ENCODE measurements around the gene UXS1.

The UXS1 gene

DNA sequence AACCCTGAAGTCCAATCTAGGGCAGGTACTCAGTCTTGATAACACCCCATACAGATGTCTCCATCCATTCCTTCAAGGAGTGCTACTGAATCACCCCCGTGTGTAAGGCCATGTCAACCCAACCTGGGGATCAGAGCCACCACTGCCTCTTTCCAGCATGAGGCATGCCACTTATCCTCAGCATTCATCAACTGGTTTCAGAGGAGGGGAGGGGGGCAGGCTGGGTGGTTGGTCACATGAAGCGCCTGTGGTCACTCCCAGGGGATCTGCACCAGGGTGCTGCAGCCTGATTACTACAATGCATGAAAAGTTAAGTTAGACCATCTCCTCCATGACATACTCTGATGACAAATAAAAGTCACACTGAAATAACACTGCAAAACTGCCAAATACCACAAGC lies 65.0 kb downstream of the UXS1 start:
- DNase-seq: no peak

DNA sequence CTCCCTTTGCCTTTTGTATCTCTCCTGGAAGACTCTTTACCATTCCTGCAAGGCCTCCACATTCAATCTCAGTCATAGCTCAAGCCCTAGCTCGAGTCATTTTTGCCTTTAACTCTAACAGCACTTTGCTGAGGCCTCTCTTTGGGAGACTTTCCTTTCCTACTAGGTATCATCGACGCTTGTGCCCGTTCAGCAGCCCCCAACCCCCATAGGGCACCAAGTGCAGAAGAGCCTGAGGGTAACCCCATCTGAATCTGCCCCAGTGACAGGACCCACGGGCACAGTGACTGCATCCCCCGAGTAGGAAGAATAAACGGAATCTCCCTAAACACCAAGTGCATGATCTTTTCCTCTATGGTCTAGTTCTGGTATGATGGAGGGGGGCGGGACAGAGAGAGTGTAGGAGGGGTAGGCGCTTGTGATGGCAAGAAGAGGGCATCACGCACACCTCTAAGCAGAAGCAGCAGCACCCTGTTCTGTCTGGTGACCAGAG lies 66.3 kb downstream of the UXS1 start:
- no peak for DNase-seq

DNA sequence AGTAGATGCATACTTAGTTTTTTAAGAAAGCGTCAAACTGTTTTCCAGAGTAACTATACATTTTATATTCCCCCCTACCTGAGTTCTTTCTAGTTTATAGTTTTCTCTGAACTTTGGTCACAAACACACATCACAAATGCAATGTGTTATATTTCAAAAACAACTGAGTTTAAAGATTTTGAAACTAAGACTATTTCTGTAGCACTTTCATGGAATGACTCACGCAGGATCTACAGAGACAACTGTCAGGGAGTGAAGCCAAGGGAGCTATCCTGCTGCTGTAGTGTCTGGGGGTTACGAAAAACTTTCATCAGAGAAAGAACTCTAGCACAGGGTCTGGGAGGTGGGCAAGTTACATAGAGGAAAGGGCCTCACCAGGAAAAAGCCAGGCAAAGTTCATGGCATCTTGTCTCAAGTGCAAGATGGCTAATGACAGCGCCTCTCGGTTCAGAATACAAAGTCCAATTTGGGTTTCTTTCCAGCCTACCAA lies 66.8 kb downstream of the UXS1 start:
- no peak for DNase-seq

DNA sequence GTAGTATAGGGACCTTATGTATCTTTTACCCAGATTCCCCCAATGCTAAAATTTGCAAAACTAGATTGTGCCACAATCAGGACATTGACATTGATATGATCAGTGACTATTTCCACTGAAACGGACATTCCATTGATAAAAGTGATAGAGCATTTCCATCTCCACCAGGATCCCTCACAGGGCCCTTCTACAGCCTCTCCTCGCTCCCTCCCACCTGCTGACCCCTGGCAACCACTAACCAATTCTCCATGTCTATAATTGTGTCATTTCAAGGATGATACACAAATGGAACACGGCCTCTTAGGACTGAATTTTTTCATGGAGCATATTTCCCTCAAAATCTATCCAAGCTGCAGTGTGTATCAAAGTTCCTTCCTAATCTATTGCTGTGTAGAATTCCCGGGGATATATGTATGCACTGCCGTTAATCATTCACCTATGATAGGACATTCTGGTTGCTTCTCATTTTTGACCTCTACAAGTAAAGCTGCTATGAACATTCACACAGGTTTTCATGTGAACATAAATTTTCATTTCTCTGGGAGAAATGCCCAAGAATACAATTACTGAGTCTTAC lies 67.3 kb downstream of the UXS1 start:
- DNase-seq: no peak

DNA sequence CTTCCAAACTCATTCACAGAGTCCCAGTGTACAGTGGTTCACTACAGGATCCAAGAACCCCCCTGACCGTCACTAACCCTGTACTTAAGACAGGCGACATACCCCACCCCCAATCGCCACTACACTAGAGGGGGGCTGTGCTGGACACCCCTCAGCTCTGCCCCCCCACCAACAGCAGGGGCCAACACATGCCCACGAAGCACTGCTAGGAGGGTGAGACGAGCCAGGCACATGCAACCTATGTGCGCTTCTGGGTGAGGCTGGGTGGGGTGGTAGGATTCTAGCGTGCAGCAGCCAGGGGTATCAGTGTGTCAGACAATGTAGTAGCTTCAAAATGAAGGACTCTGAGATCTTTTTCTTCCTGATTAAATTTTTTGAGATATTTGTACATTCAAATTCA lies 67.8 kb downstream of the UXS1 start:
- no peak for DNase-seq

DNA sequence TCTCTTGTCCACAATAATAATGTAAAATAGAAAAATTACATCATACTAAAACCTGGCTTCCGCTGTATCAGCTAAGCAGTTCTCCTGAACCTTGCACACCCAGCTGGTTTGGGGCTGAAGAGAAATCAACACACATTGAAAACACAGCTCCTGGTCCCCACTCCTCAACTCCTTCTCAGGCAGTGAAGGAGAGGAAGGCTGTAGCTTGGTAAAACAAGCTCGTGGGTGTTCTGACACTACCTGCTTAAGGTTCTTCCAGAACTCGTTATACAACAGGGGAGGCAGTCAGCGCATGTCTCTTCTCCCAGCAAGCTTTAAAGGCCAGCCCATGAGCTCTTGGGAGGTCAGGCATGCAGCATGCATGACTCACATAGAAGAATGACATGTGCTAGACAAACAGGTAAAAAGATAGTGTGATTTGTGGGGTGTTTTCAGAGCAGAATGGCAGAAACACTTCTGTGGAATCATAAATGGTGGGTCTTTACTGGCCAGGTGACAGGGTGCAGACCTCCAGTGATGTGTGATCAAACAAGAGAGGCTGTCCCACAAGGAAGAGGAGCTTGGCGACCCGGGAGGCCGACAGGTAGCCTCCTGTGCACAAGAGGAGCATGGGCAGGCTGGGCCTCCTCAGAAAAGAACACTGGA lies 69.1 kb downstream of the UXS1 start:
- no peak for DNase-seq

DNA sequence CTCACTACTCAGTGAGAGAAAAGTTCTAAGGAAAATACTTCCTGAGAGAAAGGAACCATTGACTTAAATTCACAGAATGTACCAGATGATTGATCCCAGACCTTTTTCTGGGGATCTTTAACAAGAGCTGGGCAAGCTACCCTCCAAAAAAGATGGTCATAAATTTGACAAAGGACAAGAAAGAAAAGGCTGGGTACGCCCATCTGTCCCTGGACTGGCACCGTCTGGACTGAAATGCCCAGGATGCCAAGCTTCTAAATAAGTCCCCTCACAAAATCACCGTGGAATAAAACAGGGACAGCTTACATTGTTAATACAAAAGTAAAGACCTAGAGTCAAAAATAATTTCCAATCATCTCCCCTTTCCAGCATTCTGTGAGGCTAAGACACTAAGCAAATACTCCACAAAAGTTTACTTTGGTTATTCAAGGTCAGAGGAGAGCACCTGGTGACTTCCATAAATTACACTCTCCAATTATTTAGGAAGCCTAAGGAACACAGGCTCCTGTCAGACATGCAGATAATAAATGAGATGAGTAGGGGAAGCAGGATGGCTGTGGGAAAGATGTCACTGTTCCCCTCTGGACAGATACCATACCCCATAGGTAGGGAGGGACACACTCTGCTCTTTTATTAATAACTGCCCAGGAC lies 69.9 kb downstream of the UXS1 start:
- DNase-seq: no peak

DNA sequence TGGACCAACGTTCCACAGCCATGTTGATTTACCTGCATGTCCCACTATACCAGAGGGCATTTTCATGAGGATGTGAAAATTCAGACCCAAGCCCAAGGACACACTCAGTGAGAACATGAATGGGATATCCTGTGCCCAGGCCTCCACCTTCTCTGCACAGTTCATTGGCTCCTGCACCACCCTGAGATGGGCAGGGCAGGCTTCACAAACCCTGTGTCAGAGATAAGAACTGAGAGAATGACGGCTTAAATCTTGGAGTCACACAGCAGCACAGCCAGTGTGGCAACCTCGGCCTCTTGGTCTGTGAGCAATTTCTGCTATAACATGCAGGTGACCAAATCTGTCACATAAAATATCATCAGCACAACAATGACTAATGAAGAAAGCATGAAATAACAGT lies 71.9 kb downstream of the UXS1 start:
- DNase-seq: no peak

DNA sequence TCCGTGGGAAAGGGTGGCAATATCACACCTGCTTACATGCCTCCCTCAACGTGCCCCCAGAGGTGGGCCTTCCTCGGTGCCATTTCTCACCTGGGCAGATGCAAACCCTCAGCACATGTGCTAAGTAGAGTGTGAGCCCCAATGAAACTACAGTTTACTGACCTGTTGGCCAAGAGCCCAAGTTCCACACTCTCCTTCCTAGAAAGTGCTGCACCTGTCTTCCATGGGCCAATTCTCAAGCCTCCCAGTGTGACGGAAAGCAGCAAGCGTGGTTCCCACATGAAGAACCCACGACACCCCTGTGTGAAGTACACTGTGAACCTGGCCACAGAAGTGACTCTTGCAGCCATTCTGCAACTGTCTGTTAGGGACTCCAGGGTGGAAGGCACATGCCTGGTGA lies 73.7 kb downstream of the UXS1 start:
- DNase-seq: no peak

DNA sequence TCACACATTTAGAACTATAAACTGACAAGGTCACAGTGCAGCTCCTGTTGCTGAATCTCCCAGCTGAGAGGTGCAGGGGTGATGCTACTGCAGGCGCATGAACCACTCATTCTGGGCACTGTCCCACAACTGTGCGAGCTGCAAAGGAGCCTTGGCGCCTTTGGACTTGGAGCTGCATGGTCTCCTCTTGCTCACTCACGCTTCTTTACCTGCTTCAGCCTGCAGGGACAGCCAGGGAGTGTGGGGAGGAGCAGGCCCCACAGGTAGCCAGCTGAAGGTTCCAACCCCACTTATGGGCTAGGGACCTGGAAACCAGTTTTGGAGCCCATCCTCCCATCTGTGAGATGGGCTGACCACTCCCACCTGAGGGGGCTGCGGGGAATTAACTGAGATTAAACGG lies 75.0 kb downstream of the UXS1 start:
- DNase-seq: no peak

DNA sequence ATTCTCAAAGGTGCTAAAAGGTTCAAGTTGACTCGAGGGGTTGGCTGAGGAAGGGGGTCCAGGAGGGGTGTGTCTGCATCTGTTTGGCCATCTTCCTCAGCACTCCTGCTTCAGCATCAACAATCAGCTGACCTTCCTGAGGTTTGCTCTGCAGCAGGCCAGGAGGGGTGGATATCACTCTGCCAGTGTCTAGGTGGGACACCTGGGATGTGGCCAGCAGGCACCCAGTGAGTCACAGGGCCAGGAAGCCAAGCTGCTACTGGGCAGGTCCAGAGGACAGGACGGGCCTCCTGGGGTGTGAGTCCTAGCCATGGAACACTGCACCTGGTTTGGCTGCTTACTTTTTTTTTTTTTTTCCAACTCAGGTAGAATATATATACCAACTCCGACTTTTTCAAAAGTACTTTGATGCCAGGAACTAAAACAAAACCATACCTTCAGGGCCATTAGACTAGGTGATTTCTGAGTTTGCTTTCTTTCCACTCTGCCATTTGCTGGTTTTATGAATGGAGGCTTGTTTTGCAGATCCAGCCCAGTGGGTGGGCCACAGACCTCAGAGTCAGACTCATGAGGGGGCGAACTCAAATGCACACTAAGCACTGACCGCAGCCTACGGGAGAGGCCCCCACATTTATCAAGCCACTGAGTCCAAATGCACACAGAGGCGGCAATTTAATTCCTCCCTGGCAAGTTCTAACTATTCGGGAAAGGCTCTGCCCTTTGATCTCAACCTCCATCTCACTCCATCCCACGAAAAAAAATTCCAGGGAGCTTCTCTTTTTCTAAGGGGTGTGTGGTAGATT lies 76.0 kb downstream of the UXS1 start:
- DNase-seq: no peak

DNA sequence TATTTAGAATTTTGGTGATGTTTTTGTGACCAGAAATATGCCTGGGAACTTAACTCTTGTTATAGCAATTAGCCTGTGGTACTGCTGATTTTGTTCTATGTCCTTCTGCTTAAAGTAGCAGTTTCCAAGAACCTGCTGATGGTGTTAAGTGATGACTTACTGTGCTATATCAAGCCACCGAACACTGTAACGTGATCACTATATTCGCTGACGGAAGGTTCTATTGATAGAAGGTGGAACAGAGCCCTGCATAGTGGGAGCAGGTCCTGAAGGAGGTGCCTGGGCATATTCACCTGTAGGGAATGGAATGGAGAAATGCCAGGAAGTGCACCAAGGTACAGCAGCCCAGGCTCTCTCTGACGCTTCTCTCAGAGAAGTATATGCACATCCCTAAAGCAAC lies 76.8 kb downstream of the UXS1 start:
- DNase-seq: no peak

DNA sequence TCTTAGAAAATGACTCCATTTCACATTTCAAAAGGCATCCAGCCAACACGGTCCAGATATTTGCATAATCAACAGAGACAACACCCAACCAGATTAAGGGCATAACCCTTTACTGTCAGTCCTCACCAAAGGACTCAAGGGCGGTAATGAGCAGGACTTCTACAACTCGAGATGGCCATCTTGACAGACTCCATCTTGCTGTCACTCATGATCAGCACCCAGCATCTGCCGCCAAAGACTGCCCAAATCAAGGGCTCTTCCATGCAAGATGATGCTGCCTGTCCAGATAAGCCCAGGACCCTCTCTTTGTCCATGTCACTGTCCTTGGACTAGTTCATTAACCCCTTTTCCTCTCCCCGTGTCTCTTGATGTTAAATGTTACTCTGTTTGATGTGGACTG lies 77.9 kb downstream of the UXS1 start:
- DNase-seq: no peak

DNA sequence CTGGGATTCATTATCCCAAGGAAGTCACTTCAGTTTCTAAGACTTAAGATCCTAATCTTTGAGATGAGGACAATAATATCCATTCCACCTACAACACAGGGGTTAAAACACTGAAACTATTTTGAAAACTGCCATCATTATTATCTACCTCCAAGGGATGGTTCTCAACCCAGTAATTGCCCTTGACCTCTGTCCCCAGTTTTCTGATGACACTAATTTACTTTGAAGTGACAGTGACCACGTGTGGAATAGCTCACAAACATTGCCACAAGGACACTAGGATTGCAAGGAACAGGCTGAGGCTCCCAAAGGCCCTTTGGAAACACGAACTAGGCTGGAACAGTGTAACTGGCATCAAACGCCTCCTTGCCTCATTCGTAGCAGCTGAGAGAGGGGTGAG lies 78.4 kb downstream of the UXS1 start:
- no peak for DNase-seq

DNA sequence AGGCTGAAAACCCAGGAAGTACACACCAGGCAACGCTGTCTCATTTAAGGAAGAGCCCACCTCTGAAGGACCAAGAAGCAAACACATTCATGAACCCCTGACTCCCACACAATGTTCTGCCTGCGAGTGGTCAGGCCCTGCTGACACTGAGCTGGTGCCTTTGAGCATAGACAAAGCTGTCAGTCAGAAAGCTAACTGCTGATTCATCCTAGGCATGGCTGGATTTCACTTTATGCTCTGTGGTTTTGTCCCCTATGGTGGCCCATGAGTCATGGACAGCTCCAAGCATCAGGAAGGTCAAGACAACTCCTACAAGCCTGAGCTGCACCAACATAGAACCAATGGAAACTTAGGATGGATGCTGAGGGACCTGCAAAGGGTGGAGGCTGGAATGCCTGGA lies 78.9 kb downstream of the UXS1 start:
- DNase-seq: no peak

DNA sequence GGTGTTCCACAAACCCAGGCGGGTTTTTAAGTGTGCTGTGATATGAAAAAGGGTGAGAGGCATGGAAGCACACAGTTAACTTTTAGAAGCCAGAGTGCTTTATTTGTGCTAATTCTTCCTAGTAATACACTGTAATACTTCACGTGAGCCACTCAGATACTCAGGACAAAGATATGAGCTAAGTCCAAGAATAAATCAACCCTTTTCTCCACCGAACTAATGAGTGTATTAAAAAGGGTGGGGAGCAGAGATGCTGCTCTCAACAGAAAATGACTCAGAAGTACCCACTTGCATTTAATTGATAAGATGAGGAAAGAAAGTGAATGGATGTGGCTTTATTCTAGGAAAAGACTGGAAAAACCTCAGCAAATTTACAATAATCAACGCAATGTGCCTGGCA lies 79.9 kb downstream of the UXS1 start:
- no peak for DNase-seq

DNA sequence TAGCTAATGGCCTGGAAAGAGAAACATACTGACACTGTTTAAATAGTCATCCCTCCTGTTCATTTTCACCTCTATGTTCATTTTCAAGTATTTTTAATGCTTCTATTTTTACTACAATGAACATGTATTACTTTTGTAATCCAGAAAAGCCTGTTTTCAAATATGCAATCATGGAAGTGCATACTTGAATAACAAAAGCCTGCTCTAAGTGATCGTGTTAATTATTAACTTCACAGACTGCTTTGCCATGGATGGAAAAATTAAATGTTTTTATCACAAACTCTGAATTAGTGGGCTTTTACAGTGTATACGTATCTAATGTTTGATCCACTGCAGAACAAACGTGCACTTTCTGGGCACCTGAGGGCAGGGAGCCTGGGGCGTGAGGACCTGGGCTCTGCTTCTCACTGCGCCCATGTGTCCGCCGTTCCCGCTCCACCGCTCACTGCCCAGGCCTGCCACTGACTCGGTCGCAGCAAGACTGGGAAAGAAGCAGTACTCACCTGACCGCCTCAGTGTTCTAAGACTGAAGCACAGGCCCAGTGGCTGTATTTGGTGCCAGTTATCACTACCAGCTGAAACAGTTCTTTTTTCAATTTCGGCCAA lies 80.6 kb downstream of the UXS1 start:
- no peak for DNase-seq

DNA sequence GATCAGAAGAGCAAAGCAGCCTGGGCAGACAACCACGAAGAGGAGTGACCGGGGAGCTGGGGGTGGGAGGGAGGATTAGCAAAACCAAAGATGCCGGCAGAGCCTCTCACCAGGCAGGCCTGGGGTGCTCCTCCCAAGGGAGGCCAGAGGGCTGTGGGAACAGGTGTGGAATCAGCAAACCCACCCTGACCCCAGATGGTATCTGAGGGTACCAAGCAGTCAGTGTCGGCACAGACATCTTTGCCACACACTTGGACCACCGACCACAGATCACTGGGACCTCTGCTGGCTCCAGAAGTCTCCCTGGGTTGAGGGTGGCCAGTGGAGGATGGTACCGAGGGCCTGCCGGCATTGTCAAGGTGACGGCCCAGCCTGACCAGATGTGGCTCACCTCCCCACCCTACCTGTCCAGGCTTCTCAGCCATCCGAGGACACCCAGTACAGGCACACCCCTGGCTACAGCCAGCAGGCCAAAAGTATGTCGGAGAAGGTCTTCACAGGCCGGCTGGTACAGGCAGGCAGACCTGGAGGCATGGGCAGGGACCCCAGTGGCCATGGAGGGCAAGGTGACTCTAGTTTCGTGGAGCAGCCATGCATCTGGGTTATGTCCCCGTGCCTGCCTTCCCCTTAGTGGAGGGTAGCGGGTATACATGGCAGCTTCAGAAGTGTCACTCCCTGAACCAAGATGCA lies 82.1 kb downstream of the UXS1 start:
- DNase-seq: no peak

DNA sequence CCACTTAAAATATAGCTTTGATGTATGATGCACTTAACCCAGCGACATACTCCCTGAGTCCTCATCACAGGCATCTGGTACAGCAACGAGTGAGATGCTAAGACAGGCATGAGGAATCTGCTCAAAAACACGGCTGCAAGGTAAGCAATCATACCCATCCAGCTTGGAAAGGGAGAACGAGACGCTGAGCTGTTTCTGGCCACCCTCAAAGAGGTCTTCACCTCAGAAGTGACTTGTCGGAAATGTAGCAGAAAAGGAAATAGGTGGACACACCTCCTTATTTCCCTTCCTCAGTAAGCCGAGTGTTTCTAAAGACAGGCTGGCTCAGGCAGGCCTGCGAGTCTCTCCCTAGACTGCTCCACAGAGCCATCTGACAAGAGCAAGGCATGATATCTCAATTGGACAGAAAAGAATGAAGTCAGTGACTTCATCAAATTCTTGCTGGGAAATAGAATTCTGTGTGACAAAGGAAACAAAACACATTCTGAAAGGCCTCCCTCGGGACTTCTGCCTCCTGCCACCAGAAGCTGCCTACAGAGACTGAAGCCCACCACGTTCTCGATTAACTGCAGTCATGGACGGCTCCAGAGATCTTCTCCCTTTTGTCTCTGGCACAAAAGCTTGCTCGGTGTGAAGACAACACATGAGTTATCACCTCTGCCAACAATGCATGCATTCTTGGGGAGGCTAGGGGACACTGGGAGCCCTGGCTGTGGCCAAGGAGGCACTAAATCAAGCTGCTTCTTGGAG lies 84.3 kb downstream of the UXS1 start:
- no peak for DNase-seq

DNA sequence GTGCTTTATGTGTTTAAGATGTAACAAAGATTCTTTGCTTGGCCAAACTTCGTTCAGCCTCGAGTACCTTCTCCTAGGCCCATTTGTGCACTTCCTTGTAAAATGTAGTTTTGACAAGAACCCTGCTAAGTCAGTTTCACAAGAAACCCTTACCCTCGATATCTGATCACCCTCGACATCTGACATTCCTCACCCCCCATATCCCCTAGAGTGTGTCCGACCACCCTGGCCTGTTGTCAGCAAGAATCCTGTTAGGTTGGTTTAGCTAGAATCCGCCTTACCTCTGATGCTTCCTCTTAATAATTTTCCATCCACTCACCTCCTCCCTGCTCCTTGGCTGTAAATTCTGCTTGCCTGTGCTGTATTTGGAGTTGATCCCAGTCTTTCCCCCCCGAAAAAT lies 85.3 kb downstream of the UXS1 start:
- no peak for DNase-seq

DNA sequence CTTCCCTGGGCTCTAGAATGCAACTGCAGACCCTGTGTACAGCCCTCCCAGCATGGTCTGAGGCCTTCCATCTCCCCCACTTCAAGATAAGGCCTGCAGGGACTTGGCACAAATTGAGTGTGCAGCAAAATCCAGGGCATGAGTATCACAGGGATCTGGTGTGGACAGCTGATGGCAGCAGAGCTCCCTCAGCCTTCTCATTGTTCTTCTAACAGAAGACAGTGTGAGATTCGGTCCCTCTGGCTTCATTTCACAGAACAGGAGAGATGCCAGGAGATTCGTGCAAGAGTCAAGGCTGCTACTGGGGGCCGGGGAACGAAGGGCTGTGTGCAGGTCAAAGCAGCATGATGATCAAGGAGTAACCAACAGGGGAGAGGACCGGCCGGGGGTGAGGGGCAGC lies 85.8 kb downstream of the UXS1 start:
- no peak for DNase-seq

Measured in NCI-H1092 treated with DMSO at 0.1 percent for 48 hours (cell line).